SU-DHL-6 (cell line): ENCODE data around the gene JAKMIP1.

Experiments used
- H2AFZ ChIP-seq: fragments of 200-600 bp; sonication (generic); 2 replicates; pipeline ENCODE4 v1.6.1; 2014; ENCODE audit warnings: low read depth, mild to moderate bottlenecking, moderate library complexity, mixed read lengths, antibody characterized with exemption, low read length; ENCODE audit not compliant: severe bottlenecking
- H3F3A ChIP-seq: fragments of 200-600 bp; shearing (Covaris generic); 2 replicates; pipeline ENCODE4 v1.6.0; 2016; ENCODE audit warnings: antibody characterized with exemption, mild to moderate bottlenecking; ENCODE audit not compliant: insufficient read depth
- H3K27ac ChIP-seq: fragments of 200-600 bp; sonication (generic); 2 replicates; pipeline ENCODE4 v1.5.1; 2016; ENCODE audit warnings: low read depth, mild to moderate bottlenecking, low read length, moderate library complexity, mixed read lengths
- H3K27me3 ChIP-seq: fragments of 200-600 bp; sonication (generic), shearing (Covaris generic); 2 replicates; pipeline ENCODE4 v1.6.0; 2014; ENCODE audit warnings: mild to moderate bottlenecking, low read length
- H3K36me3 ChIP-seq: fragments of 200-600 bp; sonication (generic); 2 replicates; pipeline ENCODE4 v1.6.1; 2014; ENCODE audit warnings: mild to moderate bottlenecking, low read length, mixed read lengths
- H3K4me2 ChIP-seq: fragments of 300-600, 200-600 bp; shearing (Covaris generic), sonication (generic); 2 replicates; pipeline ENCODE4 v1.6.0; 2014; ENCODE audit warnings: low read length, low read depth, mild to moderate bottlenecking; ENCODE audit not compliant: poor library complexity, severe bottlenecking
- H3K4me3 ChIP-seq: fragments of 200-600 bp; sonication (generic); 2 replicates; pipeline ENCODE4 v1.5.1; 2014; ENCODE audit warnings: antibody characterized with exemption, low read length, mild to moderate bottlenecking, mixed read lengths; ENCODE audit not compliant: insufficient read depth, poor library complexity, severe bottlenecking
- H3K79me2 ChIP-seq: fragments of 200-600 bp; sonication (generic); 2 replicates; pipeline ENCODE4 v1.6.1; 2014; ENCODE audit warnings: mild to moderate bottlenecking, low read length, moderate library complexity; ENCODE audit not compliant: insufficient read depth
- H3K9ac ChIP-seq: fragments of 200-600 bp; sonication (generic); 2 replicates; pipeline ENCODE4 v1.7.0; 2014; ENCODE audit warnings: mild to moderate bottlenecking, low read length
- H3K9me2 ChIP-seq: fragments of 200-600 bp; sonication (generic); replicated peaks from 2 replicates; pipeline ENCODE4 v1.6.1; 2014; ENCODE audit warnings: low read length; ENCODE audit not compliant: insufficient read depth
- H3K9me3 ChIP-seq: fragments of 200-600 bp; sonication (generic); 2 replicates; pipeline ENCODE4 v1.6.1; 2014; ENCODE audit warnings: low read length, mixed read lengths; ENCODE audit not compliant: insufficient read depth
- H4K20me1 ChIP-seq: fragments of 200-600 bp; sonication (generic); 2 replicates; pipeline ENCODE4 v1.6.1; 2014; ENCODE audit warnings: low read depth, mild to moderate bottlenecking, antibody characterized with exemption, low read length, moderate library complexity, mixed read lengths
- EZH2phosphoT487 ChIP-seq: fragments of 200-600 bp; sonication (generic), shearing (Covaris generic); conservative IDR thresholded peaks from 2 replicates; pipeline ENCODE4 v1.6.1; 2018; ENCODE audit warnings: mild to moderate bottlenecking, antibody characterized with exemption, low read length, moderate library complexity, mixed read lengths
- TF ChIP-seq, protein P1 (sequence below): fragments of 200-600 bp; sonication (generic); IDR thresholded peaks from one replicate; pipeline ENCODE4 v1.5.1; 2017; ENCODE audit warnings: antibody characterized with exemption, mild to moderate bottlenecking, low read length, moderate library complexity; ENCODE audit not compliant: insufficient read depth, poor library complexity, severe bottlenecking

Gene JAKMIP1

DNA sequence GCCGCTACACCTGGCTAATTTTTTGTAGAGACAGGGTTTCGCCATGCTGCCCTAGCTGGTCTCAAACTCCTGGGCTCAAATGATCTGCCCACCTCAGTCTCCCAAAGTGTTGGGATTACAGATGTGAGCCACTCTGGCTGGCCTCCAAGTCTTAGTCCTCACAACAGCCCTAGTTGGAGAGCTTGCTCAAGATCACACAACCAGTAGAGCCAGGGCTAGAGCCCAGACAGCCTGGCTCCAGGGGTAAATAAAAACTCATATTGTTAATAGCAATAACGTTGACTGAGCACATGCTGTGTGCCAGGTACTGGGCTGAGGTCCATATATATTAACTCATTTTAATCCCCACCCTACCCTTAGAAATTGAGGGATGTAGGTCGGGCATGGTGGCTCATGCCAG, 7.3 kb upstream of the JAKMIP1 start:
- Histone ChIP-seq H3K27me3 (no peaks in the 10 kb centered on the region), H3K79me2 (no peaks in the 10 kb centered on the region), H4K20me1 (no peaks in the 10 kb centered on the region), H3K4me3 (no peak overlapping the region), H3K36me3 (no peaks in the 10 kb centered on the region), H3F3A (no peaks in the 10 kb centered on the region), H3K9me2 (no peaks in the 10 kb centered on the region), H3K9ac (no peak overlapping the region), H3K9me3 (no peaks in the 10 kb centered on the region), H3K27ac (no peak overlapping the region), H2AFZ (no peak overlapping the region), H3K4me2 (no peak overlapping the region)
- TF ChIP-seq, protein P1, sequence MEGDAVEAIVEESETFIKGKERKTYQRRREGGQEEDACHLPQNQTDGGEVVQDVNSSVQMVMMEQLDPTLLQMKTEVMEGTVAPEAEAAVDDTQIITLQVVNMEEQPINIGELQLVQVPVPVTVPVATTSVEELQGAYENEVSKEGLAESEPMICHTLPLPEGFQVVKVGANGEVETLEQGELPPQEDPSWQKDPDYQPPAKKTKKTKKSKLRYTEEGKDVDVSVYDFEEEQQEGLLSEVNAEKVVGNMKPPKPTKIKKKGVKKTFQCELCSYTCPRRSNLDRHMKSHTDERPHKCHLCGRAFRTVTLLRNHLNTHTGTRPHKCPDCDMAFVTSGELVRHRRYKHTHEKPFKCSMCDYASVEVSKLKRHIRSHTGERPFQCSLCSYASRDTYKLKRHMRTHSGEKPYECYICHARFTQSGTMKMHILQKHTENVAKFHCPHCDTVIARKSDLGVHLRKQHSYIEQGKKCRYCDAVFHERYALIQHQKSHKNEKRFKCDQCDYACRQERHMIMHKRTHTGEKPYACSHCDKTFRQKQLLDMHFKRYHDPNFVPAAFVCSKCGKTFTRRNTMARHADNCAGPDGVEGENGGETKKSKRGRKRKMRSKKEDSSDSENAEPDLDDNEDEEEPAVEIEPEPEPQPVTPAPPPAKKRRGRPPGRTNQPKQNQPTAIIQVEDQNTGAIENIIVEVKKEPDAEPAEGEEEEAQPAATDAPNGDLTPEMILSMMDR: no peak
- TF ChIP-seq EZH2phosphoT487: no peak

DNA sequence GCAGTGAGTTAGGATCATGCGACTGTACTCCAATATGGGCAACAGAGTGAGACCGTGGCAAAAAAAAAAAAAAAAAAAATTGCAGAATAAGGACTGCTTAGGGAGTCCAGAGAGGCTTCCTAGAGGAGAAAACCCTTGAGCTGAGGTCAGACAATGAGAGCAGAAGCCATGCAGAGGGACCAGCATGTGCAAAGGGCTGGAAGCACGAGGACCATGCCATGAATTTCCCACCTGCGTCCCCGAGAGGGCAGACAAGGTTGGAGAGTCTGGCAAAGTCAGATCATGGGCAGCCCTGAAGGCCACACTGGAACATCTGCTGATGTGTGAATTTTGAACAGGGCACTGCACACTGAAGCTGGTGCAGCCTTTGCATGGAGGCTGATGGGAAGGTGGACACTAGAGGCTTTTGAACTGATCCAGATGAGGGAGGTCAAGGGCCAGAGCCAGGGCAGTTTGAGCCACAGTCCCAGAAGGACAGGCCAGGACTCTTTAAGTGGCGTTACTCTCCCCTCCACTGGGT, 6.5 kb upstream of the JAKMIP1 start:
- H2AFZ ChIP-seq: no peak overlapping the region
- H3K27ac ChIP-seq: no peak overlapping the region
- H3K36me3 ChIP-seq: no peaks in the 10 kb centered on the region
- H3K79me2 ChIP-seq: no peaks in the 10 kb centered on the region
- no peak overlapping the region for H3K4me2 ChIP-seq
- H3K9ac ChIP-seq: no peak overlapping the region
- no peaks in the 10 kb centered on the region for H3K27me3 ChIP-seq
- no peak for TF ChIP-seq EZH2phosphoT487
- TF ChIP-seq, protein P1: no peak
- H3K4me3 ChIP-seq: no peak overlapping the region
- H4K20me1 ChIP-seq: no peaks in the 10 kb centered on the region
- H3F3A ChIP-seq: no peaks in the 10 kb centered on the region
- H3K9me3 ChIP-seq: no peaks in the 10 kb centered on the region
- no peaks in the 10 kb centered on the region for H3K9me2 ChIP-seq

DNA sequence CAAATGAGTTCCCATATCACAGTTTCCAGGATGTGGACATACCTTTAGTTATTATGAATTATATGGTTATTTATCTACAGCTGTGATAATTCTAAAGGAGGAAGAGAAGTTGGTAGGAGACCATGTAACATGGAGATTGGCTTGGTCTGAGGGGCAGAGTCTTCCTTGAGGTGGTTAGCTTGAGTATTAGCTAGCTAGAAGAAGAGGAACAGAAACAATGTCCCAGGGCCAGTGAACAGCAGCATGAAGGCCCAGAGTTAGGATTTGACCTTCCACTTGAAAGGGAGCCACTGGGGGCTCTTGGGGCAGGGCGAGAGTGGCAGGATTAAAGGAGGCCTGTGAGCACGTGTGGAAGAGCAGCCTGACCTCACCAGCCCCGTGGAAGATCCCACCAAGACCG, 5.6 kb upstream of the JAKMIP1 start:
- Histone ChIP-seq H3K9ac (no peak overlapping the region), H3K79me2 (no peaks in the 10 kb centered on the region), H3K36me3 (no peaks in the 10 kb centered on the region), H3K4me2 (no peak overlapping the region), H3K9me3 (no peaks in the 10 kb centered on the region), H3K9me2 (no peaks in the 10 kb centered on the region), H4K20me1 (no peaks in the 10 kb centered on the region), H3K4me3 (no peak overlapping the region), H3K27ac (no peak overlapping the region), H2AFZ (no peak overlapping the region), H3F3A (no peaks in the 10 kb centered on the region), H3K27me3 (no peaks in the 10 kb centered on the region)
- TF ChIP-seq EZH2phosphoT487: no peak
- TF ChIP-seq, protein P1: no peak

DNA sequence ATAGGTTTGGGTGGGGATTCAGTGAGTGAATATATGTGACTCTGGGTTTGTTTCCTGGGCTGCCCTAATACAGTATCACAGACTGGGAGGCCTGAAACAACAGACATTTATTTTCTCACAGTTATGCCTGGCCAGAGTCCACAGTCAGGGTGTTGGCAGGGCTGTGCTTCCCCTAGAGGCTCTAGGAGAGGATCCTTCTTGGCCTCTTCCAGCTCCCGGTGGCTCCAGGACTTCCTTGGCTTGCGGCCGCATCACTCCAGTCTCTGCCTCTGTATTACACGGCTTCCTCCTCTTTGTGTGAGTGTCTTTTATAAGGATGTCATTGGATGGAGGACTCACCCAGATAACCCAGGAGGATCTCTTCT, 5.2 kb upstream of the JAKMIP1 start:
- Histone ChIP-seq H3K9me3 (no peaks in the 10 kb centered on the region), H3K9ac (no peak overlapping the region), H4K20me1 (no peaks in the 10 kb centered on the region), H3F3A (no peaks in the 10 kb centered on the region), H2AFZ (no peak overlapping the region), H3K4me2 (no peak overlapping the region), H3K27ac (no peak overlapping the region), H3K4me3 (no peak overlapping the region), H3K36me3 (no peaks in the 10 kb centered on the region), H3K27me3 (no peaks in the 10 kb centered on the region), H3K79me2 (no peaks in the 10 kb centered on the region), H3K9me2 (no peaks in the 10 kb centered on the region)
- TF ChIP-seq EZH2phosphoT487: no peak
- TF ChIP-seq, protein P1: no peak
